Gastroesophageal sphincter (tissue), 4 donors: ENCODE data around the gene SNHG17. TPM values are rescaled to one million over a fixed set of nuclear protein-coding genes. Genes with fewer than 3 reads are reported as not detected.
"Not testable (repeated sequence)": the region's sequence is repeated elsewhere in the genome, so short reads cannot be mapped to it uniquely, and the experiment has no call there.

Source experiments
- ATAC-seq: fragments of 150-250 bp; one replicate; pipeline ENCODE4 v1.9.1; 2016; ENCODE audit warnings: mild to moderate bottlenecking, moderate library complexity
- H3K27ac ChIP-seq, 4 donors: fragments of 200-600 bp; sonication (generic) in 3 of 4; 1 replicate in 3 of 4; 2 replicates in 1 of 4; pipeline ENCODE4 v1.5.1; 2016 to 2019
- H3K27me3 ChIP-seq: fragments of 200-600 bp; sonication (generic); one replicate; pipeline ENCODE4 v1.5.1; 2019
- H3K36me3 ChIP-seq, 2 donors: fragments of 200-600 bp; sonication (generic); one replicate each; pipeline ENCODE4 v1.5.1; 2019; ENCODE audit warnings: control low read depth in 1 of 2
- H3K4me1 ChIP-seq, 3 donors: fragments of 200-600 bp; sonication (generic); 1 replicate in 2 of 3; 2 replicates in 1 of 3; pipeline ENCODE4 v1.5.1; 2016 to 2019; ENCODE audit warnings: control low read depth in 2 of 3
- H3K4me3 ChIP-seq, 2 donors: fragments of 200-600 bp; sonication (generic); one replicate each; pipeline ENCODE4 v1.5.1; 2019; ENCODE audit warnings: mild to moderate bottlenecking in 1 of 2, moderate library complexity in 1 of 2
- H3K9me3 ChIP-seq, 3 donors: fragments of 200-600 bp; sonication (generic); one replicate each; pipeline ENCODE4 v1.5.1; 2017 to 2019; ENCODE audit warnings: control low read depth in 2 of 3
- EP300 ChIP-seq: sonication (generic); formaldehyde crosslinking; IDR thresholded peaks from one replicate; pipeline ENCODE4 v1.6.1; 2017; ENCODE audit warnings: antibody characterized with exemption, mild to moderate bottlenecking
- POLR2A ChIP-seq, 2 donors: fragments of 450-650 bp; IDR thresholded peaks; one replicate each; pipeline ENCODE4 v1.6.1; 2017; ENCODE audit warnings: antibody characterized with exemption in 2 of 2, mild to moderate bottlenecking in 2 of 2, moderate library complexity in 1 of 2
- POLR2AphosphoS5 ChIP-seq: sonication (generic); formaldehyde crosslinking; IDR thresholded peaks from one replicate; pipeline ENCODE4 v1.6.1; 2017; ENCODE audit warnings: antibody characterized with exemption
- WGBS, 2 donors: methylation state at CpG; one replicate each; pipeline ENCODE4 v1.1.5; 2018; ENCODE audit warnings: low coverage in 1 of 2; 5-methylcytosine and 5-hydroxymethylcytosine counted together
- total RNA-seq, 4 donors: library from RNA; depleted of rRNA; stranded (reverse); fragments of >200 nt; gene quantifications; one replicate each; pipeline ENCODE4 v1.1.0, GENCODE V29; 2016
- TF ChIP-seq, protein P1 (sequence below), 4 experiments: fragments of 200-600 bp in 2 of 4; fragments of 450-650 bp in 2 of 4; sonication (generic) in 1 of 4; IDR thresholded peaks; one replicate each; pipeline ENCODE4 v1.5.1; 2017 to 2019; ENCODE audit warnings: antibody characterized with exemption in 4 of 4, mild to moderate bottlenecking in 2 of 4, moderate library complexity in 2 of 4

SNHG17 gene
- total RNA-seq, 4 donors from 2014 or later = 6.7 to 26.5 (median 11.1) TPM

DNA sequence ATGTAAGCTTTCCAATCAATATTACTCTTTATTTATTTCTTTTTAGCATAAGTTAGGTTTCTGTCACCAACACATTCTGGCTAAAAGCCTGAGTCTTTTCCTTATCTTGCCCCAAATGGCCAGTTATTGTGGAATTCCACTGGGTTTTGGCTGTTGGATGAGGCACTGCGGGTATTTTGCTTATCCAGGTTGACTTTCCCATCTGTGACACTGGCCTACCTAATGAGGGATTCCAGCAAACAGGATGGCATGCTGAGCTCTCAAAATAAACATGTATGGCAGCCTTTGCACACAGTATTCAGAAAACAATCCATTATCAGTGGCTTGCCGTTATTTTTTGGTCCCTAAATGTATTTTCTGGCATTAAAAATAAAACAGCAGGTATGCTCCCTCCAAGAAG, 31.0 kb upstream of the SNHG17 start:
- no peak overlapping the region for H3K27ac ChIP-seq
- 48 to 50% methylated on average over 1 to 2 of the region's 2 CpGs for WGBS, 2 donors
- TF ChIP-seq EP300 = no peak
- TF ChIP-seq, protein P1, sequence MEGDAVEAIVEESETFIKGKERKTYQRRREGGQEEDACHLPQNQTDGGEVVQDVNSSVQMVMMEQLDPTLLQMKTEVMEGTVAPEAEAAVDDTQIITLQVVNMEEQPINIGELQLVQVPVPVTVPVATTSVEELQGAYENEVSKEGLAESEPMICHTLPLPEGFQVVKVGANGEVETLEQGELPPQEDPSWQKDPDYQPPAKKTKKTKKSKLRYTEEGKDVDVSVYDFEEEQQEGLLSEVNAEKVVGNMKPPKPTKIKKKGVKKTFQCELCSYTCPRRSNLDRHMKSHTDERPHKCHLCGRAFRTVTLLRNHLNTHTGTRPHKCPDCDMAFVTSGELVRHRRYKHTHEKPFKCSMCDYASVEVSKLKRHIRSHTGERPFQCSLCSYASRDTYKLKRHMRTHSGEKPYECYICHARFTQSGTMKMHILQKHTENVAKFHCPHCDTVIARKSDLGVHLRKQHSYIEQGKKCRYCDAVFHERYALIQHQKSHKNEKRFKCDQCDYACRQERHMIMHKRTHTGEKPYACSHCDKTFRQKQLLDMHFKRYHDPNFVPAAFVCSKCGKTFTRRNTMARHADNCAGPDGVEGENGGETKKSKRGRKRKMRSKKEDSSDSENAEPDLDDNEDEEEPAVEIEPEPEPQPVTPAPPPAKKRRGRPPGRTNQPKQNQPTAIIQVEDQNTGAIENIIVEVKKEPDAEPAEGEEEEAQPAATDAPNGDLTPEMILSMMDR (IDR thresholded peaks at IDR 0.05) = no peak
- TF ChIP-seq POLR2AphosphoS5 = no peak
- no peak for TF ChIP-seq POLR2A (IDR thresholded peaks at IDR 0.05)

DNA sequence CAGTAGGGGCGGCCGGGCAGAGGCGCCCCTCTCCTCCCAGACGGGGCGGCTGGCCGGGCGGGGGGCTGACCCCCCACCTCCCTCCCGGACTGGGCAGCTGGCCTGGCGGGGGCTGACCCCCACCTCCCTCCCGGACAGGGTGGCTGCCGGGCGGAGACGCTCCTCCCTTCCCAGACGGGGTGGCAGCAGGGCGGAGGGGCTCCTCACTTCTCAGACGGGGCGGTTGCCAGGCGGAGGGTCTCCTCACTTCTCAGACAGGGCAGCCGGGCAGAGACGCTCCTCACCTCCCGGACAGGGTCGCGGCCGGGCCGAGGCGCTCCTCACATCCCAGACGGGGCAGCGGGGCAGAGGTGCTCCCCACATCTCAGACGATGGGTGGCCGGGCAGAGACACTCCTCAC, 26.4 kb upstream of the SNHG17 start:
- not testable (repeated sequence) for H3K4me1 ChIP-seq, H3K4me3 ChIP-seq, H3K36me3 ChIP-seq, H3K27me3 ChIP-seq, H3K9me3 ChIP-seq, ATAC-seq, H3K27ac ChIP-seq
- no CpG with 5 or more reads among the region's 30 CpGs for WGBS, 2 donors

More for the DNA sequence above, 31.0 kb upstream of the SNHG17 start:
- no peaks in the 10 kb centered on the region for H3K27me3 ChIP-seq
- no peaks in the 10 kb centered on the region for H3K36me3 ChIP-seq
- no peak overlapping the region for H3K4me3 ChIP-seq
- ATAC-seq = no peak
- no peaks in the 10 kb centered on the region for H3K4me1 ChIP-seq
- no peaks in the 10 kb centered on the region for H3K9me3 ChIP-seq

DNA sequence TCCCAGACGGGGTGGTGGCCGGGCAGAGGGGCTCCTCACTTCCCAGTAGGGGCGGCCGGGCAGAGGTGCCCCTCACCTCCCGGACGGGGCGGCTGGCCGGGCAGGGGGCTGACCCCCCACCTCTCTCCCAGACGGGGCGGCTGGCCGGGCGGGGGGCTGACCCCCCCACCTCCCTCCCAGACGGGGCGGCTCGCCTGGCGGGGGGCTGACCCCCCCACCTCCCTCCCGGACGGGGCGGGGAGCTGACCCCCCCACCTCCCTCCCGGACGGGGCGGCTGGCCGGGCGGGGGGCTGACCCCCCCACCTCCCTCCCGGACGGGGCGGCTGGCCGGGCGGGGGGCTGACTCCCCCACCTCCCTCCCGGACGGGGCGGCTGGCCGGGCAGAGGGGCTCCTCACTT, 26.0 kb upstream of the SNHG17 start:
- not testable (repeated sequence) for H3K4me3 ChIP-seq, H3K4me1 ChIP-seq, H3K27ac ChIP-seq, H3K36me3 ChIP-seq, H3K9me3 ChIP-seq, H3K27me3 ChIP-seq, ATAC-seq
- no CpG with 5 or more reads among the region's 33 CpGs for WGBS, 2 donors

GRCh38 chr20:38460631-38461030, 25.5 kb upstream of the SNHG17 start:
- not testable (repeated sequence) for H3K4me3 ChIP-seq, ATAC-seq

GRCh38 chr20:38460040-38460623, 25.0 kb upstream of the SNHG17 start:
- H3K36me3 ChIP-seq = no peaks in the 10 kb centered on the region
- TF ChIP-seq EP300 = no peak
- no peak for TF ChIP-seq POLR2AphosphoS5
- TF ChIP-seq, protein P1 (IDR thresholded peaks at IDR 0.05) = no peak
- TF ChIP-seq POLR2A (IDR thresholded peaks at IDR 0.05) = no peak
- no peaks in the 10 kb centered on the region for H3K4me1 ChIP-seq
- WGBS, 2 donors = 26 to 51% methylated on average over 3 to 5 of the region's 5 CpGs
- ATAC-seq = peak; percentile 41
- no peak overlapping the region for H3K4me3 ChIP-seq
- H3K27me3 ChIP-seq = peaks cover 6% of the 10 kb centered on the region
- no peak overlapping the region for H3K27ac ChIP-seq
- H3K9me3 ChIP-seq = no peaks in the 10 kb centered on the region

More at GRCh38 chr20:38460631-38461030, 25.5 kb upstream of the SNHG17 start:
- not testable (repeated sequence) for H3K4me1 ChIP-seq, H3K36me3 ChIP-seq, H3K27me3 ChIP-seq, H3K9me3 ChIP-seq, H3K27ac ChIP-seq
- no CpG with 5 or more reads among the region's 2 CpGs for WGBS, 2 donors

DNA sequence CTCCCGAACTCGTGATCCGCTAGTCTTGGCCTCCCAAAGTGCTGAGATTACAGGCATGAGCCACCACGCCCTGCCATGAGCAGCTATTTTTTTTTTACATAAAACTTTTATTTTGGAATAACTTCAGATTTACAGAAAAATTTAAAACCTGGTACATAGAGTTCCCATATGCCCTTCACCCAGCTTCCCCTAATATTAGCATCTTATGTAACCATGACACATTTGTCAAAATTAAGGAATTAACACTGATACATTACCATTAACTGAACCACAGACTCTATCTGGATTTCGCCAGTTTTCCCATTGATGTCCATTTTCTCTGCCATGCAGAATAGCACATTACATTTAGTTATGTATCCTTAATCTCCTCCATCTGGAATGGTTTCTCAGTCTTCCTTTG, 23.2 kb upstream of the SNHG17 start:
- Histone ChIP-seq H3K36me3 (no peaks in the 10 kb centered on the region), H3K9me3 (no peaks in the 10 kb centered on the region), H3K27ac (no peak overlapping the region), H3K4me3 (no peak overlapping the region), H3K4me1 (no peaks in the 10 kb centered on the region), H3K27me3 (peaks cover 6% of the 10 kb centered on the region)
- no peak for ATAC-seq
- no peak for TF ChIP-seq POLR2A (IDR thresholded peaks at IDR 0.05)
- TF ChIP-seq POLR2AphosphoS5 = no peak
- TF ChIP-seq, protein P1 (IDR thresholded peaks at IDR 0.05) = no peak
- TF ChIP-seq EP300 = no peak
- 86 to 91% methylated on average over 5 of the region's 5 CpGs for WGBS, 2 donors
